HCT116 (cell line): ENCODE data around the gene PNPO.

Experiments used
- EGR1 ChIP-seq: IDR thresholded peaks from 2 replicates; pipeline ENCODE4 v1.6.1; 2012; ENCODE audit warnings: low read depth
- EZH2 ChIP-seq: fragments of 200-600 bp; sonication (generic); IDR thresholded peaks from 2 replicates; pipeline ENCODE4 v1.6.1; 2017; ENCODE audit warnings: antibody characterized with exemption, mixed run types
- EZH2phosphoT487 ChIP-seq: fragments of 200-600 bp; IDR thresholded peaks from 2 replicates; pipeline ENCODE4 v1.6.1; 2018; ENCODE audit warnings: antibody characterized with exemption, borderline replicate concordance
- JUND ChIP-seq: IDR thresholded peaks from 2 replicates; pipeline ENCODE4 v1.6.1; 2012
- POLR2A ChIP-seq: IDR thresholded peaks from 2 replicates; pipeline ENCODE4 v1.7.0; 2011; ENCODE audit warnings: borderline replicate concordance; ENCODE audit not compliant: insufficient read depth, insufficient read length; ENCODE audit errors: extremely low read depth
- POLR2AphosphoS5 ChIP-seq: IDR thresholded peaks from 2 replicates; pipeline ENCODE4 v1.6.1; 2011; ENCODE audit warnings: mild to moderate bottlenecking, low read depth, low read length, moderate library complexity
- RAD21 ChIP-seq: IDR thresholded peaks from 2 replicates; pipeline ENCODE4 v1.6.1; 2012; ENCODE audit warnings: low read depth, mild to moderate bottlenecking
- SP1 ChIP-seq: IDR thresholded peaks from 2 replicates; pipeline ENCODE4 v1.6.1; 2012; ENCODE audit warnings: low read depth
- YY1 ChIP-seq: IDR thresholded peaks from 2 replicates; pipeline ENCODE4 v1.6.1; 2011; ENCODE audit warnings: low read length, low read depth, moderate library complexity, mild to moderate bottlenecking; ENCODE audit not compliant: insufficient replicate concordance; ENCODE audit errors: extremely low read depth
- ZNF274 ChIP-seq: fragments of 200-500 bp; sonication (Bioruptor generic); IDR thresholded peaks from 2 replicates; pipeline ENCODE4 v1.6.1; 2014; ENCODE audit warnings: mild to moderate bottlenecking, low read depth, low read length, inconsistent platforms
- TF ChIP-seq, protein P1 (sequence below), 3 experiments: fragments of 200-600 bp in 1 of 3; sonication (generic) in 1 of 3; IDR thresholded peaks in 2 of 3; conservative IDR thresholded peaks in 1 of 3; 2 replicates each; pipeline ENCODE4 v1.5.1; 2012 to 2017; ENCODE audit warnings: low read depth in 2 of 3, low read length in 2 of 3, antibody characterized with exemption in 1 of 3, borderline replicate concordance in 1 of 3, control low read depth in 1 of 3, mild to moderate bottlenecking in 1 of 3, mixed read lengths in 1 of 3, mixed run types in 1 of 3, moderate library complexity in 1 of 3; ENCODE audit not compliant: insufficient read depth in 1 of 3
- TF ChIP-seq, protein P2 (sequence below): IDR thresholded peaks from 2 replicates; pipeline ENCODE4 v1.6.1; 2011; ENCODE audit warnings: mild to moderate bottlenecking, low read length, moderate library complexity; ENCODE audit not compliant: insufficient replicate concordance; ENCODE audit errors: extremely low read depth
- TF ChIP-seq, protein P3 (sequence below): IDR thresholded peaks from 2 replicates; pipeline ENCODE4 v1.6.1; 2012

DNA sequence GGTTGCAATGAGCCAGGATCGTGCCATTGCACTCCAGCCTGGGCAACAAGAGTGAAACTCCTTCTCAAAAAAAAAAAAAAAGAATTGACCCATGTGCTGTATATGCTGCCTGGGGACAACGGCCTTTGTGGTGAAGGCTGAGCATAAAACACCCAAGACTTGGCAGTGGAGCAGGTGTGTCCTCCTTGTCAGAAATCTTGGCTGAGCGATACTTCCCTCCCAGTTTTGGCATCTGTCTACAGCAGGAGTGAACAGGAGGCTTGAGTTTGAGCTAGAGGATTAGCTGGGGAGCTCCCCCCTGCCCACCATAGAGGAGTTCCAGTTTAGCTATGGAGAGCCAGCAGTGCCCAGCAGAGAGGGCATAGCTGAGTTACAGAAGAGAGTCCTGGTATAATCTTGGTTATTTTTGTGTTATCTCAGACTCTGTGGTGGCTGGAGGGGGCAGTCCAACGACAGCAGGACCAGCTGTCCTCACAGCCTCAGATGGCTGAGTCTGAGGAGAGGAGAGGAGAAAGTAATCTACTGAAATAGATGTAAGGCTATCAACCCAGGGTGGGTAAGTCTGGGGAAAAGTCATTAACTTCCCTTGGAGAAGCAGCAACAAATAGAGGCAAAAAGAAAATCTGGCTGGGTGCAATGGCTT is 26.9 kb upstream of the PNPO start:
- no peak for TF ChIP-seq POLR2AphosphoS5
- TF ChIP-seq, protein P1, sequence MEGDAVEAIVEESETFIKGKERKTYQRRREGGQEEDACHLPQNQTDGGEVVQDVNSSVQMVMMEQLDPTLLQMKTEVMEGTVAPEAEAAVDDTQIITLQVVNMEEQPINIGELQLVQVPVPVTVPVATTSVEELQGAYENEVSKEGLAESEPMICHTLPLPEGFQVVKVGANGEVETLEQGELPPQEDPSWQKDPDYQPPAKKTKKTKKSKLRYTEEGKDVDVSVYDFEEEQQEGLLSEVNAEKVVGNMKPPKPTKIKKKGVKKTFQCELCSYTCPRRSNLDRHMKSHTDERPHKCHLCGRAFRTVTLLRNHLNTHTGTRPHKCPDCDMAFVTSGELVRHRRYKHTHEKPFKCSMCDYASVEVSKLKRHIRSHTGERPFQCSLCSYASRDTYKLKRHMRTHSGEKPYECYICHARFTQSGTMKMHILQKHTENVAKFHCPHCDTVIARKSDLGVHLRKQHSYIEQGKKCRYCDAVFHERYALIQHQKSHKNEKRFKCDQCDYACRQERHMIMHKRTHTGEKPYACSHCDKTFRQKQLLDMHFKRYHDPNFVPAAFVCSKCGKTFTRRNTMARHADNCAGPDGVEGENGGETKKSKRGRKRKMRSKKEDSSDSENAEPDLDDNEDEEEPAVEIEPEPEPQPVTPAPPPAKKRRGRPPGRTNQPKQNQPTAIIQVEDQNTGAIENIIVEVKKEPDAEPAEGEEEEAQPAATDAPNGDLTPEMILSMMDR (IDR thresholded peaks at IDR 0.05 in 2 of 3, conservative IDR thresholded peaks at IDR 0.05 in 1 of 3; ENCODE audit: borderline replicate concordance in 1 of 3, insufficient read depth in 1 of 3, low read depth in 2 of 3, low read length in 2 of 3), result no peak
- no peak for TF ChIP-seq POLR2A
- no peak for TF ChIP-seq YY1
- TF ChIP-seq SP1, result no peak
- no peak for TF ChIP-seq ZNF274
- TF ChIP-seq EGR1, result no peak
- TF ChIP-seq EZH2phosphoT487, result no peak
- TF ChIP-seq, protein P2, sequence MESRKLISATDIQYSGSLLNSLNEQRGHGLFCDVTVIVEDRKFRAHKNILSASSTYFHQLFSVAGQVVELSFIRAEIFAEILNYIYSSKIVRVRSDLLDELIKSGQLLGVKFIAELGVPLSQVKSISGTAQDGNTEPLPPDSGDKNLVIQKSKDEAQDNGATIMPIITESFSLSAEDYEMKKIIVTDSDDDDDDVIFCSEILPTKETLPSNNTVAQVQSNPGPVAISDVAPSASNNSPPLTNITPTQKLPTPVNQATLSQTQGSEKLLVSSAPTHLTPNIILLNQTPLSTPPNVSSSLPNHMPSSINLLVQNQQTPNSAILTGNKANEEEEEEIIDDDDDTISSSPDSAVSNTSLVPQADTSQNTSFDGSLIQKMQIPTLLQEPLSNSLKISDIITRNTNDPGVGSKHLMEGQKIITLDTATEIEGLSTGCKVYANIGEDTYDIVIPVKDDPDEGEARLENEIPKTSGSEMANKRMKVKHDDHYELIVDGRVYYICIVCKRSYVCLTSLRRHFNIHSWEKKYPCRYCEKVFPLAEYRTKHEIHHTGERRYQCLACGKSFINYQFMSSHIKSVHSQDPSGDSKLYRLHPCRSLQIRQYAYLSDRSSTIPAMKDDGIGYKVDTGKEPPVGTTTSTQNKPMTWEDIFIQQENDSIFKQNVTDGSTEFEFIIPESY, result no peak
- TF ChIP-seq RAD21, result no peak
- TF ChIP-seq, protein P3, sequence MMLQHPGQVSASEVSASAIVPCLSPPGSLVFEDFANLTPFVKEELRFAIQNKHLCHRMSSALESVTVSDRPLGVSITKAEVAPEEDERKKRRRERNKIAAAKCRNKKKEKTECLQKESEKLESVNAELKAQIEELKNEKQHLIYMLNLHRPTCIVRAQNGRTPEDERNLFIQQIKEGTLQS, result no peak
- no peak for TF ChIP-seq EZH2
- TF ChIP-seq JUND, result no peak
